ENCODE measurements around the gene RPS16.

Gene RPS16

DNA sequence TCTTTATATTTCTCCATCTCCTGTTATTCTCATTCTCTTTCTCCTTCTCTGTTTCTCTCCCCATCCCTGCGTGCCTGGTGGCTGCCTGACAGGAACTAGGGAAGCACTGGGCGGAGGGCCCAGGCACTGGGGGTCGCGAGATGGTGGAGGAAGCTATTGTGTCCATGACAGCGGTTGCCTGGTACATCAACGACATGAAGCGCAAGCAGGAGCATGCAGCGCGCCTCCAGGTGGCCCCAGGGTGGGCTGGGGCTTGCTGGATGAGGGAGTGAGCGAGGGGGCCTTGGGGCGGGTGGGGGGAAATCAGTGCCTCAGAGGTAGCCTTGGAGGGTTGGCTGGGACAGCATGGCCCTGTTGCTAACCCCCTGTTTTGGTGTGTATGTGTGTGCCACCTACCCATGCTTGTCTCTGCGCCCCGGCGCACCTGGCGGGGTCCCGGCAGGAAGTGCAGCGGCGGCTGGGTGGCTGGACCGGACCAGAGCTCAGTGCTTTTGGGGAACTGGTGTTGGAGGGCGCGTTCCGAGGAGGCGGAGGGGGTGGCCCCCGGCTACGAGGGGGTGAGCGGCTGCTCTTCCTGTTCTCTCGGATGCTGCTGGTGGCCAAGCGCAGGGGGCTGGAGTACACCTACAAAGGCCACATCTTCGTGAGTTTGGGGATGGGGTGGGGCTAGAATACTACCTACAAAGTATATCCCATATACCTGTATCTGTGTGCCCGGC is 18.1 kb downstream of the RPS16 start:
- TF ChIP-seq, protein P1, sequence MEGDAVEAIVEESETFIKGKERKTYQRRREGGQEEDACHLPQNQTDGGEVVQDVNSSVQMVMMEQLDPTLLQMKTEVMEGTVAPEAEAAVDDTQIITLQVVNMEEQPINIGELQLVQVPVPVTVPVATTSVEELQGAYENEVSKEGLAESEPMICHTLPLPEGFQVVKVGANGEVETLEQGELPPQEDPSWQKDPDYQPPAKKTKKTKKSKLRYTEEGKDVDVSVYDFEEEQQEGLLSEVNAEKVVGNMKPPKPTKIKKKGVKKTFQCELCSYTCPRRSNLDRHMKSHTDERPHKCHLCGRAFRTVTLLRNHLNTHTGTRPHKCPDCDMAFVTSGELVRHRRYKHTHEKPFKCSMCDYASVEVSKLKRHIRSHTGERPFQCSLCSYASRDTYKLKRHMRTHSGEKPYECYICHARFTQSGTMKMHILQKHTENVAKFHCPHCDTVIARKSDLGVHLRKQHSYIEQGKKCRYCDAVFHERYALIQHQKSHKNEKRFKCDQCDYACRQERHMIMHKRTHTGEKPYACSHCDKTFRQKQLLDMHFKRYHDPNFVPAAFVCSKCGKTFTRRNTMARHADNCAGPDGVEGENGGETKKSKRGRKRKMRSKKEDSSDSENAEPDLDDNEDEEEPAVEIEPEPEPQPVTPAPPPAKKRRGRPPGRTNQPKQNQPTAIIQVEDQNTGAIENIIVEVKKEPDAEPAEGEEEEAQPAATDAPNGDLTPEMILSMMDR (IDR thresholded peaks at IDR 0.05; ENCODE audit: borderline replicate concordance, insufficient read depth, low read depth, low read length) = no peak
- H3K4me3 ChIP-seq (ENCODE audit: low read depth, low read length) = no peak overlapping the region

DNA sequence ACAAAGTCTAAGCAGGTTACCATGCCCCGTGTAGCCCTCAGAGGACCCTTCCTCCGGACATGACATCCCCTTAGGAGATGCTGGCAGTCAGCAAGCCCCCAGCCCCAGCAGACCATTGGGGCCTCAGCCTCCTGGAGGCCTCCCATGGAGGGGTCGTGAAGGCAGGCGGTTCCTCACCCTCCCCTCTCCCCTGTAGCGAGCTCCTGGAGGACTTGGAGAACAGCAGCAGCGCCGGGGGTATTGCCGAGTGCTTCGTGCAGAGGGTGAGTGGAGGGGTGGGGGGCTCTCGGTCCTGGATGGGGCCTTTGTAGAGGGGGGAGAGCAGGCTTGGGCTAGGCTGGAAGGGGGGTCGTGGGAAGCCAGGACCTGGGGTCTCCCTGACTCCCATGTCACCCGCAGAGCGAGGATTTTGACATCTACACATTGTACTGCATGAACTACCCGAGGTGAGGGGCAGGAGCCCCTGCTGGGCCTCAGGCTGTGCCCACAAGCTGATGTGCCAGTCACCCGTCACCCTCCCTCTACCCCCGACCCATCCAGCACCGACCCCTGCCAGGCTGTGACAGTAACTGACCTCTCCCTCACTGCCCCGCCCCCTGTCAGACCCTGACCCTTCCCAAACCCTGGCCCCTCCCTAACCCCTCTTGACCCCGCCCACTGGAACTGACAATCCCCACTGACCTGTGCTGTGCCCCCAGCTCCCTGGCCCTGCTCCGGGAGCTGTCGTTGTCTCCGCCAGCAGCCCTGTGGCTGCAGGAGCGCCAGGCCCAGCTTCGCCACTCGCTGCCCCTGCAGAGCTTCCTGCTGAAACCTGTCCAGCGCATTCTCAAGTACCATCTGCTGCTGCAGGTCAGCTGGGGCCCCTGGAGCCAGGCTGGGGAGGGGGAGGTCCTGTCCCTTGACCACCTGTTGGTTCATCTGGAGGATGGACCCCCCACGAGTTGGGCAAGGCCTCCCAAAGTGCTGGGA is 19.3 kb downstream of the RPS16 start:
- TF ChIP-seq, protein P1 (IDR thresholded peaks at IDR 0.05; ENCODE audit: borderline replicate concordance, insufficient read depth, low read depth, low read length) = no peak

DNA sequence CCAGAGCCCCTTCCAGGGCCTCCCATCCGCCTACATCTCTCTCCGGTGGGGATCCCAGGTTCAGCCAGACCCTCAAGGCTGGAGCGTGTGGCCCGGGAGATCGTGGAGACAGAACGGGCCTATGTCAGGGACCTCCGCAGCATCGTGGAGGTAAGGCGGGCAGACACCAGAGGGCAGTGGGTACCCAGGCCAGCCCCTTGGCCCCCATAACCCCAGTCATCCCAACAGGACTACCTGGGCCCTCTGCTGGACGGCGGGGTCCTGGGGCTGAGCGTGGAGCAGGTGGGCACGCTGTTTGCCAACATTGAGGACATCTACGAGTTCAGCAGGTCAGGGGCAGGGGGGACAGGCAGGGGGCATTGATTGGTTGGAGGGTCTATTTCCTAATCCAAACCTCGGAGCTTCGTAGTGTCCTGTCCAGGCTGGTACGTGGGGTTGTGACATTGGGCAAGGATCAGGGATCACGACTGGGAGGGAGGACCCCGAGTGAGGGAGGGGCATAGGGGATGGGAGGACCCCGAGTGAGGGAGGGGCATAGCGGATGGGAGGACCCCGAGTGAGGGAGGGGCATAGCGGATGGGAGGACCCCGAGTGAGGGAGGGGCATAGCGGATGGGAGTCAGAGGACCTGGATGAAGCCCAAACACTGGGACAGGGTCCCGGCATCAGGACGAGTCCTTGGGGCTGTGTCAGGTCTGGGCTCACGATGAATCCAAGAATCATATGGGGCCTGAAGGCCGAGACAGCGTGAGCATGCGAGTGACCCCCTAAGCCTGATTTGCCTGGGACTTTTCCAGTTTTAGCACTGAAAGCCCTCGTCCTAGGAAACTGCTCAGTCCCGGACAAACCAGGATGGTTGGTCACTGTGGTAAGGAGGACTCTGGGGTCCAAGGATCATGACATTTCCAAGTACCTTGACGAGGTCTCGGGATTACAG is 20.4 kb downstream of the RPS16 start:
- TF ChIP-seq, protein P1 (IDR thresholded peaks at IDR 0.05; ENCODE audit: borderline replicate concordance, insufficient read depth, low read depth, low read length) = no peak
- H3K4me3 ChIP-seq (ENCODE audit: low read depth, low read length) = no peak overlapping the region

More for the DNA sequence above, 19.3 kb downstream of the RPS16 start:
- no peak overlapping the region for H3K4me3 ChIP-seq (ENCODE audit: low read depth, low read length)

DNA sequence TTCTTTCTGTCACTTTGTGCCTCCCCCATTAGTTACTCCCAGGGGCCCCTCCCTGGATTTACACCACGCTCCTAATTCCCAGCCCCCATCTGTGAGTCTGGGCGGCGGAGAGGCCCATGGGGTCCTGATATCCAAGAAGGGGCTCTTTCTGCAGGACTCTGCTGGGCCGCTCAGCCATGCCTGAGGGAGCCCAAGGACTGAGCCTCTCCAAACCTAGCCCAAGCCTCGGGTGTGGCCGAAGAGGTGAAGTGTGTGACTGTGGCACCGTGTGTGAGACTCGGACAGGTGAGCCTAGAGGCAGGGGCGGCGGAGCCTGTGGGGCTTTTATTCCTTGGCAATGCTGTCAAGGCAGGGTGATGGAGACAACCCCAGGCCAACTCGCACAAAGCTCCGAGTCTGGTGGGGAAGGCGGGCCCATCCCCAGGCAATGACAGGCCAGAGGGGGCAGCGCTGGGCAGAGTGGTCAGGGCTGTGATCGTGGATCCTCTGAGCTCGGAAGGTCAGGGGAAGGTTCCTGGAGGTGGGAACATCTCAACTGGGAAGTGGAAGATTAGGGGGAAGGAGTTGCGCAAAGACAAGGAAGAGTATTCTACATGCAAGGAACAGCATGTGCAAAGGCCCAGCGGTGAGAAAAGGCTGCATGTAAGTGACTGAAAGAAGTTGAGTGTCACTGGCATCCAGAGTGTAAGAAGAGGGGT is 21.7 kb downstream of the RPS16 start:
- TF ChIP-seq, protein P1 (IDR thresholded peaks at IDR 0.05; ENCODE audit: borderline replicate concordance, insufficient read depth, low read depth, low read length) = peak; percentile 31; the same call in 1 of the 2 replicates
- H3K4me3 ChIP-seq (ENCODE audit: low read depth, low read length) = peak overlapping the region; percentile 84

DNA sequence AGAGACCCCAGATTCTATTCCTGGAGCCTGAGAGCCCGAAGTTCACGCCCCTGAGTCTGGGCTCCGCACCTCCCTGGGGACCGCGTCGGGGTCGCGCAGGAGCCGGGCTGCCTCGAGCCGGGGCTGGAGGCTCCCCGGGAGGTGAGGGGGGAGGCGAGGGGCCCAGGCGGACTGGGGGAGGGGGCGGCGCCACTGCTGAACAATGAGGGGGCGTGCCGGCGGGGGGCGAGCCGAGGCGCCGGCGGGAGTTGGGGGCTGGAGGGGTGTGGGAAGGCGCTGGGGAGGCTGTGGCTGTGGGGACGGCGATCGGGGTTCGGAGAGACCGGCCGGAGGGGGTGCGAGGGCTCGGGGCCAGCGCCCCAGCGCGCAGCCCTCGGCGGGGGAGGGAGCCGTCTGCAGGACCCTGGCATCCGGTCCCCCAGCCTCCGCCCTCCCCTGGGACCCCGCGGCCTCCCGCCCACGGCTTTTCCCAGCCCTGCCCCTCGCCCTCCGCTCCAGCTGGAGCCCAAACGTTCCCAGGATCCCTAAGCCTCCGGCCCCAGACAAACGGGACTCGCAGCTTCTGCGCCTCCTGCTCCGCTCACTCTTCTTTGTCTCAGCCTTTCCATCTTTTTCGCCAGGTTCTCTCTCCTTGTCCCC is 22.4 kb downstream of the RPS16 start:
- TF ChIP-seq, protein P1 (IDR thresholded peaks at IDR 0.05; ENCODE audit: borderline replicate concordance, insufficient read depth, low read depth, low read length) = no peak

DNA sequence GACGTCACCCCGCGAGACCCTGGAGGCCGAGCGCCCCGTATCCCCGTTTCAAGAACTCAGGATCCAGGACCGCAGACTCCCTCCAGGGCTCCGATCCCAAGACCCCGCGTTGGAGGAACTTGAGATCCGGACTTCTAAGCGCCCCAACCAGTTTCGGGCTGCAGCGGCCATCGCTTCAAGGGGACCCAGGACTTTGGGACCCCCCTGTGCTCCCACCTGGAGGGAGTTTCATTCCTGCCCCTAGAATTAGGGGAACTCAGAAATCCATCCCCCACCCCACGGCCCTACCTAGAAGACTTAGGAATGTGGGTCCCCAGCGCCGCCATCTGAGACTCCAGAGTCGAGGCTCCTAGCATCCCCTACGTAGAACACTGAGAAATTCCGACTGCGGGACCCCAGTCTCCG is 22.9 kb downstream of the RPS16 start:
- peak overlapping the region; percentile 84 for H3K4me3 ChIP-seq (ENCODE audit: low read depth, low read length)
- TF ChIP-seq, protein P1 (IDR thresholded peaks at IDR 0.05; ENCODE audit: borderline replicate concordance, insufficient read depth, low read depth, low read length) = no peak

More for the DNA sequence above, 22.4 kb downstream of the RPS16 start:
- H3K4me3 ChIP-seq (ENCODE audit: low read depth, low read length) = peak overlapping the region; percentile 84

Measured in GM12875 (cell line).